Testis (tissue), 2 donors: ENCODE results near the gene MYRFL.

Experiments used
- POLR2A ChIP-seq: fragments of 450-650 bp; IDR thresholded peaks from one replicate; pipeline ENCODE4 v1.6.1; 2017; ENCODE audit warnings: antibody characterized with exemption, mild to moderate bottlenecking, moderate library complexity
- TF ChIP-seq, protein P1 (sequence below), 3 experiments: fragments of 450-650 bp in 2 of 3; fragments of 200-600 bp in 1 of 3; sonication (generic) in 1 of 3; IDR thresholded peaks; one replicate each; pipeline ENCODE4 v1.5.1; 2016 to 2019; ENCODE audit warnings: antibody characterized with exemption in 3 of 3, mild to moderate bottlenecking in 2 of 3, moderate library complexity in 1 of 3

DNA sequence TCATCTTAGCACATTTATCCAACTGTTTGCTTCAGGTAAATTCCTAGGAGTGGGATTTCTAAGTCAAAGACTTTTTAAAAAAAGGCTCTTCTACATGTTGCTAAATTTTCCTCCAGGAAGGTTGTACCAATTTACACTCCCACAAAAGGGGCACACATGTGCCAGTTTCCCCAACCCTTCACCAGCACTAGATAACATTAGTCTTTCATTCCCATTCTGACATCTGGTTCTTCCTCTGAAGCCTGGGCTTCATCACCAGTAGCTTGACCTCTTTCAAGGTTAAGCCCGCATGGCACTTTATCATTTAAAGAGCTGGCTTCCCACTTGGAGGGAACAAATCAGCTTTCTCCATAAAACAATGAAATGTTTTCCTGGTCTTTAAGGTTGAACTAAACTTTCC is 168.4 kb downstream of the MYRFL start:
- TF ChIP-seq, protein P1, sequence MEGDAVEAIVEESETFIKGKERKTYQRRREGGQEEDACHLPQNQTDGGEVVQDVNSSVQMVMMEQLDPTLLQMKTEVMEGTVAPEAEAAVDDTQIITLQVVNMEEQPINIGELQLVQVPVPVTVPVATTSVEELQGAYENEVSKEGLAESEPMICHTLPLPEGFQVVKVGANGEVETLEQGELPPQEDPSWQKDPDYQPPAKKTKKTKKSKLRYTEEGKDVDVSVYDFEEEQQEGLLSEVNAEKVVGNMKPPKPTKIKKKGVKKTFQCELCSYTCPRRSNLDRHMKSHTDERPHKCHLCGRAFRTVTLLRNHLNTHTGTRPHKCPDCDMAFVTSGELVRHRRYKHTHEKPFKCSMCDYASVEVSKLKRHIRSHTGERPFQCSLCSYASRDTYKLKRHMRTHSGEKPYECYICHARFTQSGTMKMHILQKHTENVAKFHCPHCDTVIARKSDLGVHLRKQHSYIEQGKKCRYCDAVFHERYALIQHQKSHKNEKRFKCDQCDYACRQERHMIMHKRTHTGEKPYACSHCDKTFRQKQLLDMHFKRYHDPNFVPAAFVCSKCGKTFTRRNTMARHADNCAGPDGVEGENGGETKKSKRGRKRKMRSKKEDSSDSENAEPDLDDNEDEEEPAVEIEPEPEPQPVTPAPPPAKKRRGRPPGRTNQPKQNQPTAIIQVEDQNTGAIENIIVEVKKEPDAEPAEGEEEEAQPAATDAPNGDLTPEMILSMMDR (IDR thresholded peaks at IDR 0.05): no peak
- TF ChIP-seq POLR2A: no peak
